HG03521 (cell line): ENCODE measurements around the gene TNC.

Experiments used
- ATAC-seq: cut with Tn5 transposase; IDR thresholded peaks from one replicate; pipeline ENCODE4 v1.9.1; 2021; ENCODE audit warnings: mild to moderate bottlenecking, moderate library complexity; ENCODE audit not compliant: unreplicated experiment

TNC gene

DNA sequence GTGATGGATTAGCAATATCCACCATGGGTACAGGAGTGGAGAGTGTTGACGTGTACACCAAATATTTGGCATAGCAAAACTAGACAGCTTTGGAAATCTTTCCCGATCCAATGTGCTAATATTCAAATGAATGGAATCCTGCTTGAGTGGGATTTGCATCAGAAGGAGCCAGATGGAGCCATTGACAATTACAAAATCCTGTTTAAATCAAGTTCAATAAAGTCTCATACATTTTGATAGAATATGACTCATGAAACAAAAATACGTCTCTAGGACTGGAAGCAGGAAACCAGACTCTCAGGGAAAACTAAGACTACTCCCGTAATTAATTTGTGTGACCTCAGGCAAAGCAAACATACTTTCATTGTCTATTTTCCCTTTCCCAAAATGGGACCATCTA, 13.0 kb downstream of the TNC start:
- ATAC-seq: no peak

DNA sequence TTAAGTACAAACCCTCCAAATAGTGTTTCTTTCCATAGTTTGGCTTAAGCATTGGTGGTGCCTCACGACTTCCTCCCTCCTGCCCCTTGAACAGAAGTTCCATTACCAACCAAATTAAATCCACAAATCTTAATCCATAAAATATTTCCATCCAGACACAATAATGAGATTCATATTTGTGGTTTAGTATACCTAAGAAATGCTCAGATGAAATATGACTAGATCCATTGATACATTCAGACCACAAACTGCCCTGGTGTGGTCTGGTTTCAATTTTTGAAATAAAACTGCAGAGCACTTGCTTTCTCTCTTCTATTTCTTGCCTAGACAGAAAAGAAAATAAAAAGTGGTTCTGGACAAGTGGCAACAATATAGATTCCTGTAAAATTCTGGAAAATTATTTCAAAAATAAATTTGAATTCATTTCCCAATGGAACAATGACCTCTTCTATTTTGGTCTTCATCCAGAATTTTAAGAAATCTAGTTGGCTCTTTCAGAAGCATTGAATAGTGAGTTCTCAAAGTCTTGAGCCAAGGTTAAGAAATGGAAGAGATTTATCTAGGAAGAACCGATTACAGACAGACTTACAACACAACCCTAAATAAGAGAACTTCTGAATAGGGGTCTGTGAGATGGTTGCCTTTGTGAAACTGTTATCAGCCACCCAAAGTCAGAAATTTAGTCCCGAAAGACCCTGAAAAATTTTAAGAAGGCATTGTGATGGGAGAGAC, 14.0 kb downstream of the TNC start:
- ATAC-seq: no peak

DNA sequence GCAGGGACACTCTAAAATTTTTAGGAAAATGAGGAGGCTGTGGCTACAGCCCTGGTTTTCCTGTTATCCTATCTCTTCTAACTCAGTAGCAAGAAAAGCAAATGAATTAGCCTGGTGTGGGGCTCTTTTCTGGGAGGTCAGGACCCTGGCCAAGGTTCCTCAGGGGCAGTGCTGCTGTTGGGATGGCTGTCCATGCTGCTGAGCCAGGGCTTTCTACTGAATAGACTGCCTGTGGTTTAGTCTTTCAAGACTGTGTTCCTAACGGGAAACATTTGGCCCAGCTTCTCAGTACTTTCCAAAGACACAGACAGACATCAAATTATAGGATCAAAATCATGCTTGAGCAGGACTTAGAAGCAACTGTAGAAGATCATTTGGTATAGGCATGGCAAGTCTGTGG, 18.1 kb downstream of the TNC start:
- no peak for ATAC-seq

DNA sequence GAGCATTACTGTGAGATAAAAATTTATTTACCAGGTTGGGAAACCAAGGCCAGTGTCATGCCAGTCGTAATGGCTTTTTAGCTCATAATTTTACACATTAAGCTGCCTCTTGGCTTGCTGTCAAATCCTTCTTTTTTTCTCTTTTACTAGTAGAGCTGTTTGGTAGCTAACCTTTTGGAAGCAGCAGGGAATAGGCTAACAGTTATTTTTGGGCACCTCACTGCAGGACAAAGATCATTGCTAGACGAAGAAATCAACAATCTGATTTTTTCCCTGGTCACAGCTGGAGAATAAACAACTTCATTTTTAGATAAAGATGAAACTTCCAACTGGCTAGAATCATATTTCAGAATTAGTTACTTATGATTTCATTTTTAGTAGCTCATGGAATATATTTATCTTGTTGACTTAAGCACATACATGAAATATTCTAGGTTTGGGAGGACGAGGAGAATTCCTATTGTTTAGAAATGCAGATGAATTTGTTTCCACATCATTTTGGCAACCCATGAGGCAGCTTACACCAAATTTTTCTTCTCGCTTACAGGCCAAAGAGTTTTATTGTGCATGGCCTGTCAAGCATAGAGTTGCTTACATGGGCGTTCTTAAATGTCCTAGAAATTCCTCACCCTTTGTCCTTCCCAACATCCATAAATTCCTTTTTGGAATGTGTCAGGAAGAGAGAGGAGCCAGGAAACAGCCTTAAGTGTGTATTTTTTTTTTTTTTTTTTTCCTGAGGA, 19.6 kb downstream of the TNC start:
- no peak for ATAC-seq

DNA sequence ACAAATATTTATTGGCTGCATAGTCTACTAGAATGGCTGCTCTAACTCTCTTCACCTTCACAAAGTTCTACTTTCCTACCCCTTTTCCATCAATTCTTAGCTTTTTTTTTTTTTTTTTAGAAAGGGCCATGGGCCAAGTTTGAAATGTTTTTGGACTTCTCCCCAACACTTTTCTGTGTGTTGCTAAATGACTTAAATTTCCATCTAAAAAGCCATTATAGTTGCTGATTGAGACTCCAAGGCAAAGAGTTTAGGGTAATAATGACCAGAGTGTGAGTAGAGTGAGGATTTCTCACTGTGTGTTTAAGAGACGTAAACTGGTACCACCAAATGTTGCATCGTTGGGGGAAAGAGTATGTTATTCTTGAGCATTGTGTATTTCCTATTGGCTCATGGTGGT, 24.4 kb downstream of the TNC start:
- no peak for ATAC-seq

DNA sequence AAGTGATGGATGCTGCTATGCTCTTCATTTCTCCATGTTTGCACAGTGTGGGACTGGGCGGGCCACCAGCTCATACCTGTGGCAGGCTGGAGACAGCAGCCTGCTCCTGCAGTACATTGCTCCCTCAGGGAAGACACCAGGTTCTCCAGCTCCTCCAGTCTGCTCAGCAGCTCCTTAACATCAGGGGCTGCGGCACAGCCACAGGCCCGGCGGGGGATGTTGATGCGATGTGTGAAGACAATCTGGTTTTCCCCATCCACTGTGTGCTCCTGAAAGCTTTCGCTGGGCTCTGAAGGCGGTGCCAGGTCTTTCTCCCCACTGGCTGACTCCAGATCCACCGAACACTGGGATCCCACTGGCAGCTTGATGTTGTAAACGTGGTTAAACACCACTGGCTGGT, 27.5 kb downstream of the TNC start:
- ATAC-seq: no peak

DNA sequence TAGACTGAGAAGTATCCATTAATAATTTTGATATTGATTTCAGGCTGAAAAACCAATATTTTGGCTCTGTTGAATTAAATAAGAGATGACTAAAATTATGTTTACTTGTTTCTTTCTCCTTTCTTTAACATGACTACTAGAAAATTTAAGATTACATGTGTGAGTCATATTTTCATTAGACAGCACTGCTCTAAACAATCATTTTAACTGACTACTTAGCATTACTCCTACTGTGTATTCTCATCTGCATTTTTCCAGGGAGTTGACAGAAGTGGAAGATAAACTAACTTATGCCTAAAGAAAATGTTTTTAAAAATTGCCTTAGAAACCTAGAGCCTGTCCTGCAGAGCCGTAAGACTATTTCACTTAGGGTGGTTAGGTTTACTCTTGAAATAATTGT, 29.1 kb downstream of the TNC start:
- ATAC-seq: no peak

DNA sequence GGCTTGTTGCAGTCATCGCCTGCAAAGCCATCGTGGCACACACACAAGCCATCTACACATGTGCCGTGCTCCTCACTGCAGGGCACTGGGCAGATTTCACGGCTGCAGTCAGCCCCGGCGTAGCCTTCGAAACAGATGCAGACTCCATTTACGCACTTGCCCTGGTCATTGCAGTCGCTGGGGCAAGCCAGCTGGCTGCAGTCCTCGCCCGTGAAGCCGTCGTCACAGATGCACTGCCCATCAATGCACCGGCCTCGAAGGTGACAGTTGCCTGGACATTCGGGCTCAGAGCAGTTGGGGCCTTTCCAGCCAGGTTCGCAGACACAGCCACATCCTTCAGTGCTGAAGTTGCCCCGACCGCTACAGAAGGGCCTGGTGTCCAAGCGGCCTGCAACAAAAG, 31.1 kb downstream of the TNC start:
- ATAC-seq: no peak

DNA sequence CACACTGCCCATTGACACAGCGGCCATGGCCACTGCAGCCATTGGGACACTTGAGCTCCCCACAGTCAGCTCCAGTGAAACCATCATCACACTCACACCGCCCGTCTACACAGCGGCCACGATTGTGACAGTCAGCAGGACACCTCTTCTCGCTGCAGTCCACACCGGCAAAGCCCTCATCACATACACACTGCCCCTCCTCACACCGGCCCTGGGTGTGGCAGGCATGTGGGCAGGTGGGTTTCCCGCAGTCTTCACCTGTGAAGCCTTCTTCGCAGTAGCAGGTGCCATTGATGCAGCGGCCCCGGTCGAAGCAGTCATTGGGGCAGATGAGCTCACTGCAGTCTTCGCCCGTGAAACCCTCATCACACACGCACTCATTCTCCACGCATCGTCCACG, 31.5 kb downstream of the TNC start:
- no peak for ATAC-seq

DNA sequence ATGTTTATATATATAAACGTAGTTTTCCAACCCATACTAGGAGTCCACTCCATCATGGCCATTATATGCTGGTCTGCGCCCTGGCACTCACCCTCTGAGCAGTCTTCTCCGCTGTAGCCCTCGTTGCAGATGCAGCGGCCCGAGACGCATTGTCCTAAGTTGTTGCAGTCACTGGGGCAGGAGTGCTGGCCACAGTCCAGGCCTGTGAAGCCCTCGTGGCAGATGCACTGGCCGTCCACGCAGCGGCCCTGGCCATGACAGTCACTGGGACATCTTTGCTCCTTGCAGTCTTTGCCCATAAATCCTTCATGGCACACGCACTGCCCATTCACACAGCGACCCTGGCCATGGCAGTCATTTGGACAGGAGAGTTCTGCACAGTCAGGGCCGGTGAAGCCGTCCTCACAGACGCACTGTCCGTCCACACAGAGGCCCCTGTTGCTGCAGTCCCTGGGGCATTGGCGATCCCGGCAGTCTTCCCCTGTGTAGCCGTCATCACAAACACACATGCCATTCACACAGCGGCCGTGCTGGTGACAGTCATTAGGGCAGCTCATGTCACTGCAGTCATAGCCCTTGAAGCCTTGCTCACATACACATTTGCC, 32.1 kb downstream of the TNC start:
- no peak for ATAC-seq

DNA sequence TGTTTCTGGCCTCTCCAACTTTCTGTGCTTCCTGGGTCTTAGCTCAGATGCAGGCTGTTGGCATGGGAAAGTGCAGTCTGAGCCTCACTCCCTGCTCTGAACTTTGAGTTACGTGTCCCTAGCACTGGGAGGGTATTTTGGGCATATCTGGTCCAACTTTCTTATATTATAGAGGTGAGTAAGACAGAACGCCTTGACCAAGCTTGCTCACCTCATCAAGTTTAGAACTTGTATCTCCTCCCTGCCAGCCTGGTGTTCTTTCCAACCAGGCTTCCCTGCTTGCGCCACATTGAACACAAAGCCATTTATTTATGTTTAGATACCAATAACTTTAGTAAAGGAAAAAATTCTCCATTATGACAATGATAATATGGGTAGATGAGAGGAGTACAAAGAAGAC, 33.2 kb downstream of the TNC start:
- no peak for ATAC-seq

DNA sequence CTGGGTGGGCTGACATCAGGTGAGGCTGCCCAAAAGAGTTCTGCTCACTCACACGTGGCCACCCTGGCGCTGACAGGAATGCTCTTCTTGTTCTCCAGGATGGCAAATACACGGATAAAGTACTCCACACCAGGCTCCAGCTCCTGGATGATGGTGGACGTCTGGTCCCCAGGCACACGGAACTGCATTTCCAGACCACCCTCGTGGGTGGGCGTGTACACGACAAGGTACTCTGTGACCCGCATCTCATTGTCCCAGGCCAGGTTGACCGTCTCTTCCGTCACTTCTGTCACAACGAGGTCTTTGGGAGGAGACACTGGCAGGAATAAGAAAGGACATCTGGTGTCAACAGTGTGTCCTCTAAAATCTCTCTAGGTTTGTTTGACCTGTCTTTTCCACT, 33.8 kb downstream of the TNC start:
- ATAC-seq: no peak

DNA sequence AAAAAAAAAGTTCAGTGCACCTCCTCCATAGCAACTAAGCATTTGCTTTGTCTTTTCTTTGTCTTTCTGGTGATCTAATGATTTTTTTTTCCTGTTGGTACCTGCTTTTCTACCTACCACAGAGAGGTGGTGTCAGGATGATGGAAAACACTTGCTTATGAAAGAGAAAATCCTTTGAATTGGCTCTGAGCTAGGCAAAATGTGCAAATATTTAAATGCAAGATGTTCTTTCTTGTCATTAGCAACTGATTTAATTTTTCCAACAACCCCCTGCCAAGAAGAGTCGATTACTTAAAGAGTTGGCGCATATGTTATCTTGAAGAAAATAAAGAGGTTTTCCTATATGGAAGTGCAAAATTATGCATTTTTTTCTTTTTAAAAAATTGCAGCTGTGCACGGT, 37.7 kb downstream of the TNC start:
- ATAC-seq: no peak

DNA sequence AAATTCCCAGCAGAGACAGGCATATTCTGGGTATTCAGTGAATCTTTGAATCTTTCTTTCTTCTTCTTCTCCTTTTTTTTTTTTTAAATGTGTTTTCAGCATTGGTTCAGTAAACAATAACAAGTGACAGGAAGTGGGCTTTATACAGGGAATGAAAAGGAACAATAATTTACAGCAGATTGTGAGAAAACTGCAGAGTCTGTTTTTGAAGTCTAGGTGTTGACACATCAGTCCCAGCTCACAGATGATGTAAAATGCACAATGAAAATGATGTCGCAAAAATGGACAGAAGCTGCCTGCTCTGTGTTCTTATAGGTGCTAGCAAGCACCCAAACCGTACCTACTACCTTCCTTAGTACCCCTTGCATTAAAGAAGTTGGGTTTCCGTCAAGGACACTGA, 38.8 kb downstream of the TNC start:
- ATAC-seq: no peak

DNA sequence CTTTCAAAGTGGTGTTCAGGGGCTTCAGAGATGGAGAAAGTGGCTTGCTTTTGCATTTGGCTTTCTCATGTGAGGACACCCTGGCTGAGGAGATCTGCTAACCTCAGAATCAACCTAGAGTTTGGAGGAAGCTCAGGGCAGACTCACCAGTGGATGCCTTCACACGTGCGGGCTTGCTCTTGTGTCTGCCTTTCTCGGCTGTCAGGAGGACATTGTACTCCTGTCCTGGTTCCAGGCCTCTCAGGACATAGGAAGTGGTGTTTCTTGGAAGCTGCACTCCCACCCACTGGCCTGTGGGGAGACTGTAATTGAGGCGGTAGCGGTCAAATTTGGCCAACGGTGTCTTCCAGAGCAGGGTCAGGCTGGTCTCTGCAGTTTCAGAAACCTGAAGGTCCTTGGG, 44.5 kb downstream of the TNC start:
- ATAC-seq: no peak

DNA sequence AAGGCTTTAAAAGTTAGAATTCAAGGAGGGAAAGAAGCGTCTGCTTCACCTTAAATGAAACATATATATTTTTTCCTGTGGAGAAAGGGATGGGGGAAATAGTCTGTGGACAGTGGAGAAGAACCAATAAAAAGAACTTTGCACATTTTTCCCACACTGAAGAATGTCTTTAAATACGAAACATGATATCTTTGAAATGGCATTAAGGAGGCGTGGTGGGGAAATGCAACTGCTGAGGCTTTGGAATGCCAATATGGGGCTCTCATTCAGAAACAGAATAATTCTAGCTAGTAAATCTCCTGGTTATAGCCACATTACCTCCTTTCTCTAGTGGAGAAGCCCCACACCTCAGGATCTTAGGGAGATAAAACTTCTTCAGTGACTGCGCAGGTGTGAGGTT, 46.8 kb downstream of the TNC start:
- ATAC-seq: no peak

DNA sequence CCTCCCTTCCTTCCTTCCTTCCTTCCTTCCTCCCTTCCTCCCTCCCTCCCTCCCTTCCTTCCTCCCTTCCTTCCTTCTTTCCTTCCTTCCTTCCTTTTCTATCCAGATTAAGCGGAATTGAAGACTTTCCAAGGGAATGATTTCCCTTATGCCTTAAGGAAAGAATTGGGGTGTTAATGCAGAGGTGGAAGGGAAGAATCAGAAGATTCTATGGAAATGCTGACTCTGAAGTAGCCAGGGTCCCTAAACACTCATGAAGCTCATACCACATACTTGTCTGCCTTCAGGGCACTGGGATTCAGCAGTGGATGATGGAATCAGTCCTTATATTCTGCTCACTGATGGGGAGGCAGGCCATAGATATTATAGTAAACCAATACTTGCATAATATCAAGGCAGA, 48.2 kb downstream of the TNC start:
- ATAC-seq: no peak

DNA sequence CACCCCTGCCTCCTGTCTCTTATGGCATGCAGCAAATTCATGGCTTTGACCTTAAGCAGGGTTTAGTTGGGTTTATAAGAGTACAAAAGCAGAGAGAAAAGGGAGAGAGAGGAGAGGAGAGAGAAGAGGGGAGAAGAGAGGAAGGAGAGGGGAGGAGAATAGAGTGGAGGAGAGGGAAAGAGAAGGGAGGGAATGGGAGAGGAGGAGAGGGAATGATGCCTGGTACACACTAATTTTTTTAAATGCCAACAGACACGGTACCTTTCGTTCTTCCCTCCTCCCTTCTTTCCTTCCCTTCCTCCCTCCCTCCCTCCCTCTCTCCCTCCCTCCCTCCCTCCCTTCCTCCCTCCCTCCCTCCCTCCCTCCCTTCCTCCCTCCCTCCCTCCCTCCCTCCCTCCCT, 48.7 kb downstream of the TNC start:
- no peak for ATAC-seq

DNA sequence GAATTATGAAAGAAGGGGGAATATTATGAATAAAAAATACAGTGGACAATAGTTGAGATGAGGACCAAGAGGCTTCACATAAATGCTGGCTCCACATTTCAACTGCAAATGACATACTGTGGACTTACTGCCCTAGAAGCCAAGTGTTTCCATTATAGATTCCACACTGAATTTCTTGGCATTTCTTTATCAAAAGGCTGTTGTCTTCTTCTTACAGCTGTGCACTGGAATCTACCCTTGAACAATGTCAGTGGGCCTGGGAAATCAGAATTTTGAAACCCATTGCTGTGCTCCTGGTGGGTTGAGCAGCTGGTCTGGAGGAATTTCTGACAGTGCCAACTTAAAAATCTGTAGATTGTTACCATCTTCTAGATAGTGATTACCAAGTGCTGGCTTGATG, 49.9 kb downstream of the TNC start:
- no peak for ATAC-seq

DNA sequence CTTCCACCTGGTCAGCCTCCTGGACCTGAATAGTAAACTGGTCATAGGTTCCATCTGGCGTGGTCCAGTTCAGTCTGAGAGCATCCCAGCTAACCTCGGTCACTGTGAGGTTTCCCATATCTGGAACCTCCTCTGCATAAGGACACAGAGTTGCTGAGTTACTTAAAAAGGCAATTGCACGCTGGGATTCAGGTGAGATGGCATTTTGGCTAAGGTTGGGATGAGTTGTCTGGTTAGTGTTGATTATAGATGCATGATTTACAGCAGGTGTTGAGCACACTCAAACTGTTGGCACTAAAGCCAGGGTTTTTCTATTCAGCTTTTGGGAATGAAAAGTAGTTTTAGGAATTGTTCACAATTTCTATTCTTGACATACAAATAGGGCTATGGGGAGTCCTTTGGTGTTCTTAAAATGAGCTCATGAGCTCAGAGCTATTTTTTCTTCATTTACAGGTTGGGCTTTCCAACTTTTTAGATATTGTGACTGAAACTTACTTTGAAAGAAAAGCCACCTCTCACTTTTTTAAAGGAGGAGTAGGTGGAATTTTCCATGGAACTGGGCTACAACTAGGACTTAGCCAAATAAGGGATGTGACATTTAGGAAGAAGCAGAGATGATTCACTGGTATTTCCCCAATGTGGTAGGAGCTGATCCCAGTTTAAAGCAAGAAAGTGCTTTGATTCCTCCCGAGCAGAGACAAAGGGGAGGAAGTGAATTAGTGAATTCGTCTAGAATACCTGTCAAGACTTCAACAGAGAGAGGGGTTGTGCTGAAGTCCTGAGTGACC, 54.7 kb downstream of the TNC start:
- ATAC-seq: no peak

DNA sequence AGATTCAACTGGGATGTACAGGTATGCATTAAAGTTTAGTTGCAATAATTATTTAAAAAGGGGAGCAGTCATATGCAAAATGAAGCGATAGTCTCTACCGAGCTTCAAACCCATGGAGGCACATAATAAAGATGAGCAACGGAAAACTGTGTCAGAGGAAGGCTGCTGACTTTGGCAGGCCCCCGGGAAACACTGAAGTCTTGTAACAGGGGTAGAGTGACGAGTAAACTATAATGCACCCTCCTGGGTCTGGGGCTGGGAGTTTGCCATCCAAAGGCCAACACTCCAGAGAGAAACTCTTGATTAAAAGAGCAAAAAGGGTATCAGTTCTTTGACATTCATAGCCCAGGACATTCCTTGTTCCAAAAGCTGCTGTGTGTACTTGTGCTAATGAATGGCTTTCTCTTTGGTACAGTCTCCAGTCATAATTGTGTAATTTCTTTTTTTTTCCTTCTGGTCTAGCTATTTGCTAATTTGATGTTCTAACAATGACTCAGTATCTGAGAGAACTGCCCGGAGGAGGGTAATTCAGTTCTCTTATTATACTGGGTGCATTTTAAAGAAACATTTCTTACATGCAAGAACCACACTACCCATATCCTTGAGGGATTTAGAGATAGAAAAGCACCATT, 59.2 kb downstream of the TNC start:
- no peak for ATAC-seq
